HG03108 (cell line): ENCODE measurements around the gene DARS1.

ENCODE experiments used
- ATAC-seq: cut with Tn5 transposase; IDR thresholded peaks from one replicate; pipeline ENCODE4 v1.9.1; 2021; ENCODE audit warnings: moderate library complexity; ENCODE audit not compliant: unreplicated experiment

Gene DARS1

DNA sequence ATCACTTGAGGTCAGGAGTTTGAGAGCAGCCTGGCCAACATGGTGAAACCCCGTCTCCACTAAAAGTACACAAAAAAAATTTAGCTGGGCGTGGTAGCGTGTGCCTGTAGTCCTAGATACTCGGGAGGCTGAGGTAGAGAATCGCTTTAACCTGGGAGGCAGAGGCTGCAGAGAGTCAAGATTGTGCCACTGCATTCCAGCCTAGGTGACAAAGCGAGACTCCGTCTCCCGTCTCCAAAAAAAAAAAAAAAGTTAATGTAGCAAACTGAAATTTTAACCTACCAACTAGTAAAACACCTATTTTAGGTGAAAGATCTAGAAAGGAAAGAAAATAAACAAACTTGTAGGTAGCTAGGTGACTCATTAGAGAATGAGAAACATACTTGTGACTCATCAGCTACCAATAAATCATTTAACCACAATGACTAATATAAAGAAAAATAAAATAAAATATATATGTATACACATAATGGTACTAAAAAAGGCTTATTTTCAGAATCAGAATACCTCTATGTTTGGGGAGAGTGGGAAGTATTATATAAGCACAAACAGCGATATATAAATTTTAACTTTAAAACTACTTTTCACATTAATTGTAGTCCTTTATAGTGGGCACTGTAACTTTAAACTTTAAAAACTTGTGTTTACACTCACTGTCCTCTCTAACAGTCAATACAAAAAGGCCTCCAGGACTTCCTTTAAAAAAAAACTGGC, 36.6 kb downstream of the DARS1 start:
- peak; percentile 60 for ATAC-seq

- no peak for ATAC-seq
Observed at GRCh38 chr2:135948141-135948540, 37.3 kb downstream of the DARS1 start.

GRCh38 chr2:135947483-135947882, 37.9 kb downstream of the DARS1 start:
- ATAC-seq, result no peak

DNA sequence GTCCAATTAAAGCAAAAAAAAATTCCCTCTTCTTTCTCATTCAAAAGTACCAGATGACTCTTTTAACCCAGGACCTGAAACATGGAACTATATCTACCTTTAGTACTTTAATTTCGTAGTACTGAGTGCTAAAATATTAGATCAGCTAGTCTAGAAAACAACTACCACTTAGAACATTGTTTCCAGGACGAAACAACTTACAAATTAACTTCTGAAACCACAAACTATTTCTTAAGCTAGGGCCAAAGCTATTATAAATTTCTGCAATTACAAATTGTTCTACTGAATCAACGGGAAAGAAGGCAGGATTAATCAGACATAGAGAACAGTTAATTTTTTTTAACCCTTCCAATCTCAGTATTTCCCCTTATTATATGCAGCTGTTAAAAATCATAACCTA, 39.9 kb downstream of the DARS1 start:
- ATAC-seq, result no peak

- ATAC-seq, result no peak
Observed at GRCh38 chr2:135944625-135945024, 40.8 kb downstream of the DARS1 start.

GRCh38 chr2:135942936-135943688, 42.3 kb downstream of the DARS1 start:
- ATAC-seq, result no peak

DNA sequence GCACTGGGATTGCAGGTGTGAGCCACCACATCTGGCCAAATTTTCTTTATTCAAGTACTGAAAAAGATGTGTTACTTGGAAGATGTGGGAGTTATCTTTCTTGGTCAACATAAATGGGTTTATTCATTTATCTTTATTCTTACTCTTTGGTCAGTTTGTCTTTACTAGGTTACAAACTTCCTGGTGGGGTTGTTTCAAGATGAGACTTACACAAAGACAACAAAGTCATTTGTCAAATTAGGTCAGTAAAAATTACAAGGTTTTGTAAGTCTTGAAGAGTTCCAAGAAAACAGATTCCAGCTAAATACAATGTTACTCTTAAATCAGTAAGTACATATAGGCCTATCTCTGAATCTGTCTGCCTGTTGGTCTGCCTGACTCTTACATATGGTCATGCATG, 48.9 kb downstream of the DARS1 start:
- ATAC-seq, result no peak

DNA sequence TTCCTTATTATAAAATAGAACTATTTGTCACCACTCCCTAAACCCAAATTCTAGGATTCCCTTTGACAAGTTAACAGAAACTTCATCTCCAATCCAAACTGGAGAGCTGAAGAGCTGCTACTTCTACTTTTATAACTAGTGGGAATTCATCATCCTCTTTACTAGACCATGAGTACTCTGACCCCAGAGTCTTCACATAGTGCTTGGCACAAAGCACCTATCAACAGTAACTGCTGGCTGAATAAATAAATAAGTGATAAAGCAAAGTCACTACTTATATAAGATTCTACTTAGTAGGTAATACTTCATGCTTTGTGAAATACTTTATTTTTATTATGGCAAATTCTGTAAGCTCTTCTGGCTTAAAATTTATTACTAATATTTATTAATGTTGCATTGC, 49.5 kb downstream of the DARS1 start:
- no peak for ATAC-seq

- ATAC-seq, result peak; percentile 87
Observed at GRCh38 chr2:135931776-135932443, 53.5 kb downstream of the DARS1 start.

GRCh38 chr2:135926605-135927004, 58.8 kb downstream of the DARS1 start:
- ATAC-seq, result no peak

DNA sequence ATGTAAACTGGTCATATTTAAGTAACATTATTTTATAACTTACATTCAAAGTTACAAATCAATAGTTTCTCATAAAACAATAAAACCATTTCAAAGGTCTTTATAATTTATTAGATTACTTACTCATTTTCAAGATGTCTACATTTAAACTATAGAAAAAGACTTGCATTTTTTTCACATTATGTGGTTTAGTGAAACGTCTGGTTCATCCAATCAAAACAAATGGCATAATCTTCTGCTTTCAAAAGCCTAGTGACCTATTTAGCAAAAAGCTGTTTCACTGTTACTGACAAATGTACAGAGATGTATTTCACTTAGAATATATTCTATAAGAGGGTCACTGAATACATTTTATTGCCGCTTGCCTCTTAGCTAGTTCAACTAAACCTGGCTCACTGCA, 59.9 kb downstream of the DARS1 start:
- no peak for ATAC-seq

- ATAC-seq, result no peak
Observed at GRCh38 chr2:135916207-135916606, 69.2 kb downstream of the DARS1 start.

DNA sequence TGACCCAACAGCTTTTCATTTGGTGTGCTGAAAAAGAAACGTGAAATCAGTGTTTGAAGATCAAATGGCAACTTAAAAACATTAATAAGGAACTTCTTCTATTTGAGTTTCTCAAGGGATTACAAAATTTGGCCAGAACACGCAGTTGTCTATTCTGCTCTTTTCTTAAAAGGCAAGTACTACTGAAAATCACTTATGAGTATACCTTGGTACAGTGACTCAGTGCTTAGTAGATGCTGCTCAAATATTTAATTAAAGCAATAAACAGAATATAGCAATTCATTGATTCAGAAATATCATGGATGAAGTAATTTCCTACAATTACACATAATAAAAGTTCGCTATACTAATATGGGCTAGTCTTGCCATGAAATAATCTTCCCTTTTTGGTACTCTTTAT, 70.9 kb downstream of the DARS1 start:
- no peak for ATAC-seq

DNA sequence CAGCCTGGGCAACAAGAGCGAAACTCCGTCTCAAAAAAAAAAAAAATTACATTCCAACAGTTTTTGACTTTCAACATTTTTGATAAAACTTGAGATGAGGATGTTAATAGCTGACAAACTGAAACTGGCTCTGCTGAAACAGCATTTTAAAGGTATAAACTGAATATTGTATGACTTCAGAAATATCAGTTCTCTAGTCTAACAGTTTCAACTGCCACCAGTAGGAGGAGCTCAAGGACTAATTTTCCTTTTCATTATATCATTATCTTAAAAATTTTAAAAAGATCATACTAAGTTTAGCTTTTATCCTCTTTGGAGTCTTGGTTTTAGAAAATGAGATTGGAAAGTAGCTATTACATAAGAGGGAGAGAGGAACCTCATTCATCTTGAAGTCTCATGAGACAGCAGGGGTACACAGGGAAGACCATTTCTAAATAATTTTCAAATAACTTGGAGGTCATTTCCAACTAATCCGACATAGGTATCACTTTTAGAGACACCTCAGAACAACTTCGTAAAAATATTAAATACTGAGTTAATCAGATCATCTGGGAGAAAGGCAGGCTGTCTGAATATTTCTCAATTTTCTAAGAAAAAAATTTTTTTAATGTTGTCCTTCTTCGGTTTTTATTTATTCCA, 71.6 kb downstream of the DARS1 start:
- no peak for ATAC-seq

GRCh38 chr2:135909976-135910375, 75.5 kb downstream of the DARS1 start:
- no peak for ATAC-seq

- no peak for ATAC-seq
Observed at GRCh38 chr2:135905679-135906078, 79.7 kb downstream of the DARS1 start.

GRCh38 chr2:135904341-135904989, 81.0 kb downstream of the DARS1 start:
- ATAC-seq, result no peak

GRCh38 chr2:135903650-135904049, 81.8 kb downstream of the DARS1 start:
- ATAC-seq, result no peak

GRCh38 chr2:135899567-135899966, 85.9 kb downstream of the DARS1 start:
- ATAC-seq, result no peak

DNA sequence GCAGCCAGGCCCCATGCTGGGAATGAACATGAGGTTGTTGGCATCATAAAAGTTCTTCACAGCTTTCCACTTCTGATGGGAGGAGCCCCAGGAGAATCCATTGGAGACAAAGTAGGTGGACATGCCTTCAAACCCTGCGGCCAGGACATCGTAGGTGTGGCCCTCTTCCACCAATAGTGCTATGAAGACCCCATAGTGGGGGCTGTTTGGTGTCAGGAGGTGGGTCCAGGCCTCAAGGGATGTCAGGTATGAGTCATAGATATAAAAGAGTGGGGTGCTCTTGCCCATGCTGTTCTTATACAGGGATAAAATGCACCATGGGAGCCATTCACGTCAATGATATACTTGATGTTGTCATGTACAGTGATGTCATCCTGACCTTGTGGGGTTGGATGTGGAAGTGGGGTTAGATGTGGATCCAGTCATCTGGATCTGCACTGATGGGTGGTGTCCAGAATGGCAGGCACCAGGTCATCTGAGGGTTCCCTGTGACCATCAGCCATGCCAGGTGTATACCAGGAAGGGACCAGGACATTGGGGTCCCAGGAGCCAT, 87.1 kb downstream of the DARS1 start:
- no peak for ATAC-seq

- ATAC-seq, result no peak
Observed at GRCh38 chr2:135894930-135895329, 90.5 kb downstream of the DARS1 start.
